K562 (cell line): ENCODE results near the gene CSF1. TPM values are rescaled to one million over a fixed set of nuclear protein-coding genes. Genes with fewer than 3 reads are reported as not detected.
"Not testable (repeated sequence)": the region's sequence is repeated elsewhere in the genome, so short reads cannot be mapped to it uniquely, and the experiment has no call there.

ENCODE experiments used
- ATAC-seq: fragments of 200-7000 bp; cut with Tn5 transposase; 3 replicates; pipeline ENCODE4 v1.9.1; 2020; ENCODE audit warnings: moderate library complexity
- BruUV-seq: library from RNA; stranded (reverse); fragments of 400-500 nt; replicated peaks from 2 replicates; lab custom pipeline; 2021; lab: Mats Ljungman, UMichigan
- CTCF ChIA-PET: fragments of 300-600 bp; formaldehyde crosslinking; extraction: SDS; loops from one replicate; lab custom pipeline; 2021; ENCODE audit warnings: low intra/inter-chr PET ratio; lab: Yijun Ruan, JAX
- POLR2A ChIA-PET: fragments of 300-600, 350-650 bp; sonication (Branson Sonifier 250); formaldehyde crosslinking; extraction: SDS; loops from one replicate; lab custom pipeline; 2021; ENCODE audit warnings: antibody characterized with exemption, inconsistent platforms; lab: Yijun Ruan, JAX
- DNase-seq, 4 experiments: peaks; one replicate each; pipeline versions ENCODE4 v3.0.0 to v3.0.0-alpha.2; 2011 to 2018; ENCODE audit warnings: low spot score in 3 of 4, mixed read lengths in 3 of 4; ENCODE audit errors: extremely low read depth in 1 of 4
- FAIRE-seq: peaks from 2 replicates; lab custom pipeline; 2011; peaks lifted over from hg19 to GRCh38; lab: Jason Lieb, UNC
- H2AFZ ChIP-seq: 2 replicates; pipeline ENCODE4 v1.6.0; 2011; ENCODE audit warnings: low read depth, low read length, control low read depth, inconsistent platforms
- H3K27ac ChIP-seq: fragments of 200-600 bp; 3 replicates; pipeline ENCODE4 v1.8.0; 2011; ENCODE audit warnings: low read depth, mild to moderate bottlenecking, control low read depth, inconsistent platforms, low read length, moderate library complexity, mixed read lengths; ENCODE audit errors: extremely low read depth
- H3K27me3 ChIP-seq, 2 experiments: fragments of 300-600 bp in 1 of 2; 2 replicates in 1 of 2; 3 replicates in 1 of 2; pipeline versions ENCODE4 v1.6.0 to v1.8.0; 2011; ENCODE audit warnings: inconsistent platforms in 2 of 2, low read length in 2 of 2, mild to moderate bottlenecking in 1 of 2, mixed read lengths in 1 of 2, moderate library complexity in 1 of 2; ENCODE audit not compliant: control insufficient read depth in 2 of 2, insufficient read depth in 2 of 2
- H3K36me3 ChIP-seq: fragments of 300-600 bp; 3 replicates; pipeline ENCODE4 v1.8.0; 2011; ENCODE audit warnings: mild to moderate bottlenecking, low read length, inconsistent platforms; ENCODE audit not compliant: control insufficient read depth, insufficient read depth
- H3K4me1 ChIP-seq, 2 experiments: fragments of 200-600 bp in 1 of 2; replicated peaks in 1 of 2; 2 replicates in 1 of 2; 3 replicates in 1 of 2; pipeline versions ENCODE4 v1.5.1 to v1.8.0; 2011; ENCODE audit warnings: inconsistent platforms in 2 of 2, low read length in 2 of 2, mild to moderate bottlenecking in 1 of 2, mixed read lengths in 1 of 2, moderate library complexity in 1 of 2; ENCODE audit not compliant: control insufficient read depth in 2 of 2, insufficient read depth in 2 of 2
- H3K4me2 ChIP-seq: 2 replicates; pipeline ENCODE4 v1.6.1; 2011; ENCODE audit warnings: low read length, control low read depth, inconsistent platforms, mixed read lengths; ENCODE audit not compliant: insufficient read depth
- H3K4me3 ChIP-seq: fragments of 200-600 bp; sonication (generic), shearing (Covaris generic); 2 replicates; pipeline ENCODE4 v1.5.1; 2016; ENCODE audit warnings: control low read depth, inconsistent platforms
- H3K79me2 ChIP-seq: fragments of 200-600 bp; 3 replicates; pipeline ENCODE4 v1.8.0; 2011; ENCODE audit warnings: low read length, inconsistent platforms; ENCODE audit not compliant: control insufficient read depth, insufficient read depth
- H3K9ac ChIP-seq, 2 experiments: 2 replicates each; pipeline versions ENCODE4 v1.6.0 to v1.6.1; 2011; ENCODE audit warnings: low read depth in 2 of 2, low read length in 2 of 2, control low read depth in 1 of 2, inconsistent platforms in 1 of 2, mild to moderate bottlenecking in 1 of 2, mixed read lengths in 1 of 2; ENCODE audit not compliant: insufficient read depth in 1 of 2
- H3K9me1 ChIP-seq: one replicate; pipeline ENCODE4 v1.6.0; 2011; ENCODE audit warnings: inconsistent platforms, mild to moderate bottlenecking, low read length, moderate library complexity; ENCODE audit not compliant: control insufficient read depth, insufficient read depth
- H3K9me3 ChIP-seq: replicated peaks from 2 replicates; pipeline ENCODE4 v1.5.1; 2011; ENCODE audit warnings: low read depth, low read length, inconsistent platforms; ENCODE audit not compliant: control insufficient read depth, insufficient read depth
- H4K20me1 ChIP-seq: replicated peaks from 2 replicates; pipeline ENCODE4 v1.6.1; 2011; ENCODE audit warnings: low read length, inconsistent platforms, mixed read lengths; ENCODE audit not compliant: control insufficient read depth, insufficient read depth
- BACH1 ChIP-seq: fragments of 200-800 bp; sonication (Bioruptor generic); IDR thresholded peaks from 2 replicates; pipeline ENCODE4 v1.6.1; 2016; ENCODE audit warnings: missing genetic modification characterization, missing compliant biosample characterization
- BCL6 ChIP-seq: fragments of 250-450 bp; sonication (Bioruptor Pico); IDR thresholded peaks from 2 replicates; pipeline ENCODE4 v1.4.0; 2020
- C11orf30 ChIP-seq: fragments of 450-650 bp; IDR thresholded peaks from 2 replicates; pipeline ENCODE4 v1.6.1; 2016; ENCODE audit warnings: low read depth, mild to moderate bottlenecking
- DMBX1 ChIP-seq: fragments of 250-450 bp; sonication (Bioruptor Pico); IDR thresholded peaks from 2 replicates; pipeline ENCODE4 v1.8.0; 2022; ENCODE audit warnings: inconsistent platforms, mild to moderate bottlenecking, moderate library complexity, borderline replicate concordance
- DNMT1 ChIP-seq: fragments of 450-650 bp; IDR thresholded peaks from 2 replicates; pipeline ENCODE4 v1.6.1; 2016; ENCODE audit warnings: antibody characterized with exemption, mild to moderate bottlenecking
- SMARCB1 ChIP-seq: IDR thresholded peaks from 2 replicates; pipeline ENCODE4 v1.6.1; 2011; ENCODE audit warnings: improper control_type of control experiment, low read depth; ENCODE audit not compliant: insufficient read length
- ZNF311 ChIP-seq: fragments of 250-450 bp; sonication (Bioruptor Pico); IDR thresholded peaks from 2 replicates; pipeline ENCODE4 v1.4.0; 2020; ENCODE audit warnings: mild to moderate bottlenecking, moderate library complexity
- ZNF316 ChIP-seq: fragments of 450-650 bp; IDR thresholded peaks from 2 replicates; pipeline ENCODE4 v1.6.1; 2016
- ZNF592 ChIP-seq: fragments of 450-650 bp; IDR thresholded peaks from 2 replicates; pipeline ENCODE4 v1.6.1; 2017; ENCODE audit warnings: antibody characterized with exemption, mild to moderate bottlenecking
- ZNF740 ChIP-seq, 3 experiments: fragments of 200-800 bp in 1 of 3; sonication (Bioruptor generic) in 1 of 3; sonication (generic) in 1 of 3; formaldehyde crosslinking in 1 of 3; IDR thresholded peaks; 2 replicates each; pipeline versions ENCODE4 v1.6.1 to v1.8.0; 2016 to 2022; ENCODE audit warnings: mild to moderate bottlenecking in 2 of 3, missing compliant biosample characterization in 2 of 3, missing genetic modification characterization in 2 of 3, missing genetic modification reagents in 1 of 3
- WGBS: fragments of 100-300 bp; shearing (Covaris generic); methylation state at CpG from one replicate; pipeline ENCODE4 v1.1.6; 2016; ENCODE audit warnings: low coverage, mixed read lengths; ENCODE audit not compliant: insufficient coverage; ENCODE audit errors: missing lambda C conversion rate; 5-methylcytosine and 5-hydroxymethylcytosine counted together
- in situ Hi-C: fragments of 300-500 bp; cut with MboI; formaldehyde crosslinking; loops from 4 replicates; pipeline ENCODE4 v1.15.0; 2018; ENCODE audit warnings: inconsistent platforms, mixed read lengths
- intact Hi-C: fragments of 100-400 bp; cut with micrococcal nuclease; formaldehyde crosslinking; loops from 2 replicates; pipeline ENCODE4 v1.14.2; 2022
- polyA plus RNA-seq, 8 experiments: library from polyadenylated mRNA; depleted of rRNA in 4 of 8; stranded (reverse) in 5 of 8; unstranded in 3 of 8; fragments of >200 nt; fragmentation: Nextera tagmentation in 2 of 8; fragmentation: Illumina TruSeq in 1 of 8; extraction: Ambion mirVana in 2 of 8; extraction: Trizol in 1 of 8; gene quantifications; 2 replicates each; pipeline versions ENCODE4 v1.2.1 to v1.2.3, GENCODE V29; 2011 to 2014; ENCODE audit warnings: inconsistent platforms in 1 of 8, missing spikeins in 1 of 8
- total RNA-seq, 7 experiments: library from RNA; depleted of rRNA in 6 of 7; stranded (reverse); fragments of >200 nt in 6 of 7; fragmentation: Illumina TruSeq in 2 of 7; extraction: Trizol in 2 of 7; gene quantifications; 2 replicates each; pipeline versions ENCODE4 v1.2.1 to v1.2.3, GENCODE V29; 2011 to 2021; ENCODE audit warnings: low replicate concordance in 1 of 7

CSF1 gene
- total and polyA plus RNA-seq, 9 of the 15 experiments (the other 6 are each of a cell fraction or from before 2014, with no cell fraction given): 0.18 to 11.8 (median 2.8) TPM

DNA sequence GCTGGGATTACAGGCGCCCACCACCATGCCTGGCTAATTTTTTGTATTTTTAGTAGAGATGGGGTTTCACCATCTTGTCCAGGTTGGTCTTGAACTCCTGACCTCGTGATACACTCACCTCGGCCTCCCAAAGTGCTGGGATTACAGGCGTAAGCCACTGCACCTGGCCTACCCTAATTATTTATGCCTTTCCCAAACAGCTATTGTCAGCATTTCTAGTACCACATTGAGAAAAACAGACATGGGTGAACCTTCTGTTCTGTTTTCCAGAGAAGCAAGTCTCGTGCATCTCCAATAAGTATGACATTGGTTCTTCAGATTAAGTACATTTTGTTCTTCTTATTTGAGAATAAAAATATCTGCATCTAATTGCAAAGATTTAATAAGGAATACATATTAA, 40.9 kb downstream of the CSF1 start:
- H3K36me3 ChIP-seq, CTCF ChIA-PET, H3K27ac ChIP-seq, H3K4me2 ChIP-seq, intact Hi-C loops, H3K9me3 ChIP-seq, H2AFZ ChIP-seq, H4K20me1 ChIP-seq, H3K79me2 ChIP-seq, H3K4me3 ChIP-seq, POLR2A ChIA-PET, H3K9ac ChIP-seq, BruUV-seq, in situ Hi-C loops, FAIRE-seq, H3K27me3 ChIP-seq, H3K9me1 ChIP-seq, DNase-seq, H3K4me1 ChIP-seq, ATAC-seq: not testable (repeated sequence)
- WGBS: 76% methylated on average over 5 of the region's 5 CpGs
- peak; percentile 56 for TF ChIP-seq ZNF316
- peak; percentile 38; the same call in 1 of the 2 replicates for TF ChIP-seq C11orf30

DNA sequence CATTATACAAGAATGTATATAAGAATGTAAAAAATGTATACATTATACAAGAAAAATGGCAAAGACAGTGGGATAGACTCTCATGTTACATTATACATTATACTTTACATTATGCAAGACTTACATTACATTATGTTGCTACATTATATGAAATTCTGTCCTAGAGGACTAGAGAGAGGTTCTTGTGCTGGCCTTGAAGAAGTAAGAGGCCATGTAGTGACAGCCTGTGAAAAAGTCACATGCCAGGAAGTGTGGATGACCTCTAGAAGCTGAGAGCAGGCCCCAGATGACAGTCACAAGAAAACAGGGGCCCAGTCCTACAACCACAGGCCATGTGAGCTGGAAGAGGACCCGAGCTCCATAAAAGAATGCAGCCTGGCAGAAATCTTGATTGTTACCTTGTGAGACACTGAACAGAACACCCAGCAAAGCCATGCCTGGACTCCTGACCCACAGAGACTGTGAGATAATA, 43.4 kb downstream of the CSF1 start:
- POLR2A ChIA-PET: interaction anchor here (0.6 to 2.9 kb wide), 3 partner anchors 11 to 27 kb away, joined by 4 to 8 read pairs (median 4); no protein-coding TSS in a partner anchor
- H3K79me2 ChIP-seq: no peaks in the 10 kb centered on the region
- H3K27ac ChIP-seq: peak overlapping the region; percentile 39; the same call in 2 of the 3 replicates
- no peak for FAIRE-seq
- no peaks in the 10 kb centered on the region for H3K27me3 ChIP-seq
- 8% methylated on average over 1 of the region's 1 CpG for WGBS
- H3K4me3 ChIP-seq: no peak overlapping the region
- no peaks in the 10 kb centered on the region for H4K20me1 ChIP-seq
- H2AFZ ChIP-seq: peak overlapping the region; percentile 78
- CTCF ChIA-PET: no interaction called here
- no peaks in the 10 kb centered on the region for H3K36me3 ChIP-seq
- no peak overlapping the region for H3K4me2 ChIP-seq
- ATAC-seq: peak; percentile 48; the same call in 2 of the 3 replicates
- BruUV-seq: no TSS peak
- H3K9me3 ChIP-seq: no peaks in the 10 kb centered on the region
- intact Hi-C loops (no loop called here), in situ Hi-C loops (no loop called here)
- no peaks in the 10 kb centered on the region for H3K9me1 ChIP-seq
- no peak for DNase-seq
- H3K9ac ChIP-seq: peak overlapping the region in 1 of 2 experiments; percentile 57; a peak in 1 of 4 replicates
- H3K4me1 ChIP-seq: peaks cover 0 to 12% of the 10 kb centered on the region in 2 experiments; a peak in 4 of 5 replicates
- TF ChIP-seq BCL6: 0 out of 2 replicates have a peak, but pooled peaks have one; percentile 33
- TF ChIP-seq BACH1 (tag): peak; percentile 45; the same call in 1 of the 2 replicates
- TF ChIP-seq ZNF592: 0 out of 2 replicates have a peak, but pooled peaks have one; percentile 26
- TF ChIP-seq ZNF740 (CRISPR knock-in tag; IDR thresholded peaks at IDR 0.05): no peak
- no peak for TF ChIP-seq ZNF740 (tag; IDR thresholded peaks at IDR 0.05)
- peak; percentile 61; the same call in 1 of the 2 replicates for TF ChIP-seq ZNF311 (CRISPR knock-in tag)
- TF ChIP-seq DMBX1: peak; percentile 17; the same call in 1 of the 2 replicates
- no peak for TF ChIP-seq DNMT1
- no peak for TF ChIP-seq SMARCB1
